ENCODE results near the gene CALN1.
A peak's percentile ranks its signal among the peaks of the same experiment; 100 is the strongest.
"Not testable (repeated sequence)": the region's sequence is repeated elsewhere in the genome, so short reads cannot be mapped to it uniquely, and the experiment has no call there.

Gene CALN1

GRCh38 chr7:71974611-71975010 is 437.5 kb downstream of the CALN1 start:
- DNase-seq (ENCODE audit: low spot score), result no peak

- no peak for DNase-seq (ENCODE audit: low spot score)
Measured at GRCh38 chr7:71972534-71972933, 439.6 kb downstream of the CALN1 start.

- DNase-seq (ENCODE audit: low spot score), result no peak
Measured at GRCh38 chr7:71970725-71971124, 441.4 kb downstream of the CALN1 start.

GRCh38 chr7:71962636-71963035 is 449.5 kb downstream of the CALN1 start:
- no peak for DNase-seq (ENCODE audit: low spot score)

GRCh38 chr7:71961283-71961682 is 450.9 kb downstream of the CALN1 start:
- DNase-seq (ENCODE audit: low spot score), result no peak

GRCh38 chr7:71942115-71942514 is 470.0 kb downstream of the CALN1 start:
- no peak for DNase-seq (ENCODE audit: low spot score)

- DNase-seq (ENCODE audit: low spot score), result no peak
Measured at GRCh38 chr7:71937840-71938371, 474.2 kb downstream of the CALN1 start.

- no peak for DNase-seq (ENCODE audit: low spot score)
Measured at GRCh38 chr7:71935674-71936073, 476.5 kb downstream of the CALN1 start.

GRCh38 chr7:71933426-71933825 is 478.7 kb downstream of the CALN1 start:
- DNase-seq (ENCODE audit: low spot score), result no peak

GRCh38 chr7:71925663-71926062 is 486.5 kb downstream of the CALN1 start:
- no peak for DNase-seq (ENCODE audit: low spot score)

- not testable (repeated sequence) for DNase-seq (ENCODE audit: low spot score)
Measured at GRCh38 chr7:71914204-71914603, 497.9 kb downstream of the CALN1 start.

GRCh38 chr7:71912476-71912875 is 499.7 kb downstream of the CALN1 start:
- no peak for DNase-seq (ENCODE audit: low spot score)

GRCh38 chr7:71911051-71911450 is 501.1 kb downstream of the CALN1 start:
- DNase-seq (ENCODE audit: low spot score), result no peak

- DNase-seq (ENCODE audit: low spot score), result no peak
Measured at GRCh38 chr7:71905821-71906220, 506.3 kb downstream of the CALN1 start.

GRCh38 chr7:71904484-71904883 is 507.7 kb downstream of the CALN1 start:
- no peak for DNase-seq (ENCODE audit: low spot score)

- DNase-seq (ENCODE audit: low spot score), result no peak
Measured at GRCh38 chr7:71900556-71900955, 511.6 kb downstream of the CALN1 start.

- no peak for DNase-seq (ENCODE audit: low spot score)
Measured at GRCh38 chr7:71896535-71896934, 515.6 kb downstream of the CALN1 start.

- DNase-seq (ENCODE audit: low spot score), result no peak
Measured at GRCh38 chr7:71886046-71886445, 526.1 kb downstream of the CALN1 start.

GRCh38 chr7:71885487-71885886 is 526.7 kb downstream of the CALN1 start:
- DNase-seq (ENCODE audit: low spot score), result no peak

GRCh38 chr7:71883415-71883814 is 528.7 kb downstream of the CALN1 start:
- DNase-seq (ENCODE audit: low spot score), result no peak

- no peak for DNase-seq (ENCODE audit: low spot score)
Measured at GRCh38 chr7:71871446-71871845, 540.7 kb downstream of the CALN1 start.

GRCh38 chr7:71870812-71871211 is 541.3 kb downstream of the CALN1 start:
- DNase-seq (ENCODE audit: low spot score), result no peak

GRCh38 chr7:71868797-71869196 is 543.3 kb downstream of the CALN1 start:
- peak; percentile 54 for DNase-seq (ENCODE audit: low spot score)

GRCh38 chr7:71867626-71868025 is 544.5 kb downstream of the CALN1 start:
- DNase-seq (ENCODE audit: low spot score), result no peak

- no peak for DNase-seq (ENCODE audit: low spot score)
Measured at GRCh38 chr7:71865172-71865571, 547.0 kb downstream of the CALN1 start.

Data from GM03348 (cell line).